CD4-positive, alpha-beta T cell treated with Interferon gamma for 1 hour (primary cell): ENCODE results near the gene LIMS2.
A peak's percentile ranks its signal among the peaks of the same experiment; 100 is the strongest.

Experiments used
- DNase-seq: peaks from one replicate; pipeline ENCODE4 v3.0.0-alpha.2; 2020

The LIMS2 gene

GRCh38 chr2:127675331-127676261, at the start of gene LIMS2:
Gene LIMS2, minus strand, starts transcription at chr2:127675530. Its CDS starts 506 bp downstream, at chr2:127675024.
- DNase-seq, result no peak

- DNase-seq, result no peak
Measured at GRCh38 chr2:127722807-127723206, 47.5 kb upstream of the LIMS2 start.

GRCh38 chr2:127721978-127722355, 46.6 kb upstream of the LIMS2 start:
- no peak for DNase-seq

GRCh38 chr2:127721311-127721977, 46.1 kb upstream of the LIMS2 start:
- DNase-seq, result no peak

- no peak for DNase-seq
Measured at GRCh38 chr2:127719301-127720218, 44.2 kb upstream of the LIMS2 start.

- no peak for DNase-seq
Measured at GRCh38 chr2:127718271-127718670, 42.9 kb upstream of the LIMS2 start.

- no peak for DNase-seq
Measured at GRCh38 chr2:127715778-127716449, 40.6 kb upstream of the LIMS2 start.

- DNase-seq, result no peak
Measured at GRCh38 chr2:127713562-127713961, 38.2 kb upstream of the LIMS2 start.

GRCh38 chr2:127712999-127713398, 37.7 kb upstream of the LIMS2 start:
- DNase-seq, result no peak

GRCh38 chr2:127709336-127709735, 34.0 kb upstream of the LIMS2 start:
- no peak for DNase-seq

- DNase-seq, result no peak
Measured at GRCh38 chr2:127707890-127708648, 32.7 kb upstream of the LIMS2 start.

- DNase-seq, result no peak
Measured at GRCh38 chr2:127706215-127706990, 31.1 kb upstream of the LIMS2 start.

GRCh38 chr2:127705391-127706065, 30.2 kb upstream of the LIMS2 start:
- no peak for DNase-seq

GRCh38 chr2:127704641-127705390, 29.5 kb upstream of the LIMS2 start:
- no peak for DNase-seq

- no peak for DNase-seq
Measured at GRCh38 chr2:127703282-127703681, 28.0 kb upstream of the LIMS2 start.

GRCh38 chr2:127702395-127703009, 27.2 kb upstream of the LIMS2 start:
- no peak for DNase-seq

- peak; percentile 81 for DNase-seq
Measured at GRCh38 chr2:127701651-127702394, 26.5 kb upstream of the LIMS2 start.

- DNase-seq, result peak; percentile 90
Measured at GRCh38 chr2:127701193-127701650, 25.9 kb upstream of the LIMS2 start, which contains the start of gene SFT2D3. Gene SFT2D3, plus strand, starts transcription at chr2:127701497. Its CDS starts 32 bp downstream, at chr2:127701529.
